ENCODE results near the gene SCAMP2.

The SCAMP2 gene

DNA sequence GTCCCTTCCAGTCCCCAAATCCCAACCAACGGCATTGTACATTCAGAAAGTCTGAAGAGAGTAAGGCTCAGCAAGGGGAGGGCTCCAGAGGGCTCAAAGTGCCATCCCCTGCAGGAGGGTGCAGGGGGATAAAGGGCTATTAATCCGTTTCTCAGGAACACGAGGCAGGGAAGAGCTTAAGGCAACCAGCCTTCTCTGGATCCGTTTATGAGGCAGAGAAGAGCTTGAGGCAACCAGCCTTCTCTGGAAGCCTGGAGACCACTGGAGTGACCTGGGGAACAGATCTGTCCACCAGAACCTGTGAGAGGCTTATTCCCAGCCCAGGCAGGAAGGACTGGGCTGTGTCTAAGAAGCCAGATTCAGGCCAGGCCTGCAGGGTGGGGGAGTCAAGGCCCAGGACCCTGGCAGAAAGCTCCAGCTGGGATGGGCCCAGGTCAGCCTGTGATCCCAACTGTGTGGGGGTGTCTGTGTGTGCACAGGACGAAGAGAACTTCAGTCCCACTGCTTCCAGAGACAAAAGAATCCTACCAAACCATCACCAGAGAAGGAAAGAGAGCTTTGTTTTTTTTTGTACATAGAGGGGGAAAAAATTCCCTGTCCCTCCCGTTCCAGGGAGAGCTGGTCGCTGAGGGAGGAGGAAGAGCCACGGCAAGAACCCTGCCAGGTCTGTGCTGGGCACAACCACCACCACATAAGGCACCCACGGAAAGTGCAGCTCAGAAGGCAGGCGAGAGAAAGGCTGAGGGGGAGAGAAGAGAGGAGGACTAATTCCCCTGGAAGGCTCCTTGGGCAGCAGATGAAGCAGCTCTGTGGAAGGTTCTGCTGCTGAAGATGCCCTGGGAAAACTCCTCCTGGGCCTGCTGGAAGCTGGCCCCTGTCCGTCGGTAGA, 28.6 kb downstream of the SCAMP2 start:
- H3K4me3 ChIP-seq (ENCODE audit: low read depth, low read length), result no peak overlapping the region
- DNase-seq (ENCODE audit: low read depth), result no peak
- in situ Hi-C loops (cut with HindIII; ENCODE audit: low sequenced_read_pairs), result no loop called here
- TF ChIP-seq, protein P1, sequence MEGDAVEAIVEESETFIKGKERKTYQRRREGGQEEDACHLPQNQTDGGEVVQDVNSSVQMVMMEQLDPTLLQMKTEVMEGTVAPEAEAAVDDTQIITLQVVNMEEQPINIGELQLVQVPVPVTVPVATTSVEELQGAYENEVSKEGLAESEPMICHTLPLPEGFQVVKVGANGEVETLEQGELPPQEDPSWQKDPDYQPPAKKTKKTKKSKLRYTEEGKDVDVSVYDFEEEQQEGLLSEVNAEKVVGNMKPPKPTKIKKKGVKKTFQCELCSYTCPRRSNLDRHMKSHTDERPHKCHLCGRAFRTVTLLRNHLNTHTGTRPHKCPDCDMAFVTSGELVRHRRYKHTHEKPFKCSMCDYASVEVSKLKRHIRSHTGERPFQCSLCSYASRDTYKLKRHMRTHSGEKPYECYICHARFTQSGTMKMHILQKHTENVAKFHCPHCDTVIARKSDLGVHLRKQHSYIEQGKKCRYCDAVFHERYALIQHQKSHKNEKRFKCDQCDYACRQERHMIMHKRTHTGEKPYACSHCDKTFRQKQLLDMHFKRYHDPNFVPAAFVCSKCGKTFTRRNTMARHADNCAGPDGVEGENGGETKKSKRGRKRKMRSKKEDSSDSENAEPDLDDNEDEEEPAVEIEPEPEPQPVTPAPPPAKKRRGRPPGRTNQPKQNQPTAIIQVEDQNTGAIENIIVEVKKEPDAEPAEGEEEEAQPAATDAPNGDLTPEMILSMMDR (IDR thresholded peaks at IDR 0.05; ENCODE audit: low read depth, low read length, missing control alignments), result no peak

DNA sequence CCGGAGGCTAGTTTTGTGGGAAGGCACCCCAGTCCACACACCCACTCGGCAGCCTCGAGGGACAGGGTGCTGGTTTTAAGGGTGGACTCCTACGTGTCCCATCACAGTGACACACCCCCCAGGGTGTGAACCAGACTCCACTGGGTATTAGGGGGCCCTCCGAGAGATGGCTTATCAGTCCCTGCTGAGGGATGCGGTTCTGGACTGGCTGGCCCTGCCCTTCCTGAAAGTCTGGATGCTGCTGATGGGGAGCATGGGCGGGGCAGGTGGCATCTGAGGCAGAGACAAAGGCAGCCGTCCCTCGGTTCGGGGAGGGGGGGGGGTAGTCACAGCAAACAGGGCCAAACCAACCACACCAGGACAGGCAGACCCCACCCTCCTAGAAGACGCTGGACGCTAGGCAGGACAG, 29.3 kb downstream of the SCAMP2 start:
- H3K4me3 ChIP-seq (ENCODE audit: low read depth, low read length), result no peak overlapping the region
- no peak for DNase-seq (ENCODE audit: low read depth)
- in situ Hi-C loops (cut with HindIII; ENCODE audit: low sequenced_read_pairs), result no loop called here
- TF ChIP-seq, protein P1 (IDR thresholded peaks at IDR 0.05; ENCODE audit: low read depth, low read length, missing control alignments), result no peak

DNA sequence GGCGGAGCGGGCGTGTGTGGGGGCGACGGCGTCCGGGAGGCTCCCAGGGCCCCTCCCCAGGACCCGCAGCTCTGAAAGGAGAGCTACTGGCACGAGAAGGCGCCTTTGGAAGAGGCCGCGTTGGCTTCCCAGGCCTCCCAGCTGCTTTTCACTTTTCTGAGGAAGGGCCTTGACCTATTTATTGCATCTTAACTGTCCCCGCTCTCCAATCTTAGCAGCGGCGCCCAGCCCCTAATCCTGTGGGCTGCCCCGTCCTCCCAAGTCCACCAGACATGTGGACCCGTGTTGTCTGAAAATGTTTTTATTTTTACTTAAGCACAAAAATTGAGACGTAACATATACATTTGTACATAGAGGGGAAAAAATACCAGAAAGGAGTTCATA, 29.7 kb downstream of the SCAMP2 start:
- in situ Hi-C loops (cut with HindIII; ENCODE audit: low sequenced_read_pairs), result no loop called here
- TF ChIP-seq, protein P1 (IDR thresholded peaks at IDR 0.05; ENCODE audit: low read depth, low read length, missing control alignments), result peak; percentile 1
- no peak for DNase-seq (ENCODE audit: low read depth)
- peak overlapping the region; percentile 87 for H3K4me3 ChIP-seq (ENCODE audit: low read depth, low read length)

DNA sequence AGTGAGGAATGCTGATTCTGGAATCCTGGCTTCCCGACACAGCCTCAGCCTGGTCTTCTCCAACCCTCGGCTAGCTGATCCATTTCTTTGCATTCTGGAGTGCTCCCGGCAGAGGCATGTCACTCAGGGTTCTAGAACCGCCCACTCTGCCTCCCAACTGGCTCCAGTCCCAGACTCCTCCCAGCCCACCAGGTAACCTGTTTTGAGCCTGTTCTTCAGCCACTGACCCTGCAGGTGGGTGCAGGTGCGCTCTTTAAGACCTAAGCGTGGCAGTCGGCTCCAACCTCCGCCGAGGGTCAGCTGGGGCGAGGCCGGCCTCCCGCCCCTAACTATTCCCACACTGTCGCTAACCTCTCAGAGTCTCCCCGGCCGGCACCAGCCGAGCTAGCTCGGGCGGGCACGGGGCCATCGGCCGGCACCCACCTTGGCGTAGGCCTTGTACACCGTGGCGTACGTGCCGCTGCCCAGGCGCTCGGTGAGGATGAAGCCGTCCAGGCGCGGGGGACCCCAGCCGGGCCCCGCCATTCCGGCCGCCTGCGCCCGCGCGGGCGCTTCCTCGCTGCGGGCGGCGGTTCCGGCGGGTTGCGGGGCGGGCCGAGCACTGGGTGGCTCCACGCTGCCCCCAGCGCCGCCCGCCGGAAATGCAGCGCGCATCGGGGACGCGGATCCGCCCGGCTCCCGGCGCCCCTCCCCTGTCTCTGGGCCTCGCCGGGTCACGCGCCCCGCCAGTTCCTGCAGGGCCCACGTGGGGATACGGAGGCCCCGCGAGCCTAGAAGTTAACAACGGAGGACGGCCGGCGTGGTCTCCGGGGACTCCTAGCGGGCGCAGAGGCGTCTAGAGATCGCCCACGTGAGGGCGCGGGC, 30.4 kb downstream of the SCAMP2 start, which contains the start of gene ULK3:
Gene ULK3, minus strand, starts transcription at position 576 of the 864 bp plus-strand sequence. Its CDS starts 51 bp downstream, at position 525.
- peak; percentile 36 for DNase-seq (ENCODE audit: low read depth)
- H3K4me3 ChIP-seq (ENCODE audit: low read depth, low read length), result peak within 1 kb of the TSS; percentile 87
- in situ Hi-C loops (cut with HindIII; ENCODE audit: low sequenced_read_pairs), result no loop called here
- TF ChIP-seq, protein P1 (IDR thresholded peaks at IDR 0.05; ENCODE audit: low read depth, low read length, missing control alignments), result peak; percentile 40

DNA sequence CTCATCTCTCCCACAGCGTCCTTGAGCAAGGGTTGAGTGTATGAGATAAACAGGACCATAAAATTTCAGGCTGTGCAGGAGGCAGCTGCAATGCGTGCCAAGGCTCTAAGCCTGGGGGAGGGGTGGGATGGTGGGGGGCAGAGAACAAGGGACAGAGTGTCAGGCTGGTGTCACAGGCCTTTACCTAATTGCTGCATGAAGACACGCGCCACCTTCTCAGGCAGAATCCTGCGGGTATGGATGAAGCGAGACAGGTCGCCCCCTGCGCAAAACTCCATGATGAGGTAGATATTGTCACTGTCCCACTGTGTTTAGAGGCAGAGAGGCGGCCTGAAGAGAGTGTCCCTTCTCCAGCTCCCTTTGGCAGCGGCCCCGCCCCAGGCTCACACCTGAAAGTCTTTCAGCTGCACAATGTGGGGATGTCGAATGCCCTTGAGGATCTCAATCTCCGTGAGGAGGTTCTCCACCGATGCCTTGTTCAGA, 31.2 kb downstream of the SCAMP2 start:
- no peak for DNase-seq (ENCODE audit: low read depth)
- H3K4me3 ChIP-seq (ENCODE audit: low read depth, low read length), result peak overlapping the region; percentile 87
- in situ Hi-C loops (cut with HindIII; ENCODE audit: low sequenced_read_pairs), result no loop called here
- TF ChIP-seq, protein P1 (IDR thresholded peaks at IDR 0.05; ENCODE audit: low read depth, low read length, missing control alignments), result no peak
